Activated CD4-positive, alpha-beta T cell treated with anti-CD3 and anti-CD28 coated beads, Interleukin-2, Interleukin-6, amounts not matched to agents 100 ng/mL and 50 ng/mL, durations not matched to agents 16 hours and 8 hours (primary cell): ENCODE data around the gene C2orf92.
"Not testable (repeated sequence)": the region's sequence is repeated elsewhere in the genome, so short reads cannot be mapped to it uniquely, and the experiment has no call there.

Source experiments
- DNase-seq: peaks from one replicate; pipeline ENCODE4 v3.0.0-alpha.2; 2020

Gene C2orf92

DNA sequence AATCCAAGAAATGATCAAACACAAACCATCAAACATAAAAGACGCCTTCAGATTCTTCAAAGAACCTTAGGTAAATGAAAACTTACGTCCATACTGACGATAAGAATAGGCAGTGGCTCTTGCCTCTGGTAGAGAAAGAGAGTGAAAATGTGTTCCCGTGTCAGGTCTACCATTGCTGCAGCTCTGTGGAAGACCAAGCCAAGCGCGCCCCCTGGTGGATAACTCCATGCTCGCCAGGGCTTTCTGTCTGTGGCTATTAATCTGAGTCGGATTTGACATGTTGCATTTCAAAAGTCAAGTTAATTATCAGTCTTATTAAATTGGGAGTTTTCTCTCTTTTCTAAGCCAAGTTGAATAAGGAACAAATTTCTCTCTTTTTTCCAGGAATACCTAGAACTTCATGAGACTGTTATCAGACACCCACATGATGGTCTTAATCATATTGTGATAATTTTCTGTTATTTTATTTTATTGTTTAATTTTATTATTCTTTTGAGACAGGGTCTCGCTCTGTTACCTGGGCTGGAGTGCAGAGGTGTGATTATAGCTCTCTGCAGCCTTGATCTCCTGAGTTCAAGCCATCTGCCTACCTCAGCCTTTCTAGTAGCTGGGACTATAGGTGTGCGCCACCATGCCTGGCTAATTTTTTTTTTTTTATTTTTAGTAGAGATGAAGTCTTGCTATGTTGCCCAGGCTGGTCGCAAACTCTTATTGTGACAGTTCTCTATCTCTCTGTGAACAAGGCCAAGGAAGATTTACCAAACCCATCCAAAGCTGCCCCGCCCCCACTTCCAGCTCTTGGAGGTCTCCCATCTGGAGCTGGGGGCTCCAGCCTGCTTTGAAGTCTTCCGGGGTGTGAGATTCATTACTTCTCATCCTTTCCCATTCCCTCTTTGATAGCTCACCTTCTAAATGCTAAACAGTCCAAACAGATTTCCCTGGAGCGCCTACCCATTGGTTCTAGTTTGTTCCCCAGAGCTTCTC, 28.0 kb downstream of the C2orf92 start:
- DNase-seq: peak; percentile 95

DNA sequence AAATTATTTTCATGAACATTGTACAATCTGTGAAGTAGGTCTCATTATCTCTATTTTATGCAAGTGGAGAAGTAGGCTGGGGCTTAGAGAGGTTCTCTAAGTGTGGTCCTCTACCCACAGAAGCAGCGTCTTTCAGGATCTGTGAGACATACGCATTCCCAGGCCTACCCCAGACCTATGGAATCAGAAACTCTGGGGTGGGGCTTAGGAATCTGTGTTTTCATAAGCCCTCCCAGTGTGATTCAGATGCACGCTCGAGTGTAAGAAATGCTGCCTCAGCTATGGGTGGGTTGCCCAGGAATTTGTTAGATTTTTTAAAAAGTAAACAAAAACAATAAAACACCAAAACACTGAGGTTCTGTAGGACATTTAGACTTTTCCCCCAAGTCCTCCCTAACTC, 29.0 kb downstream of the C2orf92 start:
- no peak for DNase-seq

DNA sequence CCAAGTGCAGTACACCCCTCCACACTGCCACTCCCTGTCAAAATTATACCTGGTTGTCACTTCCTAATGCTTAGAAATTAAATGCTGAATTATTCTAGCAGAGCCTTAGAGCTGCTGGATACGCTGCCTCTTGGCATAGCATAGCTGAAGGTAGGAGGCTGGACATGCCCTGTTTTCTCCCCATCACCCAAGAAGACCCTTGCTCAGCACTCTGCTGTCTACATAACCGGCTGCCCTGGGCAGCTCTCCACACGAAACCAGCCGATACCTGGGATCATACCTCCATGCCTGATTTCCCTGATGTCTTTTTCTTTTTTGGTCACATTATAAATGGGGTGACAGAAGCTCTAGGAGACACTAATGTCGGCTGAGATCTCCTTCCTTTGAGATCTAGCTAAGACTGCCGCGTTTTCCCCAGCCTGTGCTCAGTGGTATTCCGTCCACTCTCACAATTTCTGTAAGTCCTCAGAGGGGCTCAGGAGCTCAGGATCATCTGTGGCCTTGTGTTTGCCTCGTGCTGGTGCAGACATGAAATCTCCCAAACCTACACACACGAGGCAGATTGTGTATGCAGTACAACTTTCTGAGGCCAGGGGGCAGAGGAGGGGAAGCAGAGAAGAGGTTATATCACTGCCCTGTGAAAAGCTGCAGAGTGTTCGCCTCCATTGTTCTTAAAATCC, 30.4 kb downstream of the C2orf92 start:
- peak; percentile 78 for DNase-seq

DNA sequence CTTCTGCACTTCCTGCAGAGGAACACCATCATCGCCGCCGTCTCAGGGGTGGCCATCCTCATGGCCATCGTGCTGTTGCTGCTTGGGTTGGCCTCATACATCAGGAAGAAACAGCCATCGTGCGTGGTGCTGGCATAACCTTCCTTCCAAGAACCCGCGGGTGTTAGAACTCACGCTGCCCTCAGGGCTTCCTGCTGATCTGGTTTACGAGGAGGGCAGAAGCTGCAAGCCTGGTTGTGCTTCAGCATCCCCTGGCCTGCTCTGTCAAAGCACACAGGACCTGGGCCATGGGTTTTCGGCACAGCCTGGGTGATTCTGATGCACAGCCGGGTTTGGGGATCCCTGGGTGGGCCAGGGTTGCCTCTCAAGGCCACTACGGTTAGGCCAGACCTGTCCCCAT, 31.7 kb downstream of the C2orf92 start:
- no peak for DNase-seq

- DNase-seq: no peak
These were observed 32.4 kb downstream of the C2orf92 start for GRCh38 chr2:97701851-97702465.

DNA sequence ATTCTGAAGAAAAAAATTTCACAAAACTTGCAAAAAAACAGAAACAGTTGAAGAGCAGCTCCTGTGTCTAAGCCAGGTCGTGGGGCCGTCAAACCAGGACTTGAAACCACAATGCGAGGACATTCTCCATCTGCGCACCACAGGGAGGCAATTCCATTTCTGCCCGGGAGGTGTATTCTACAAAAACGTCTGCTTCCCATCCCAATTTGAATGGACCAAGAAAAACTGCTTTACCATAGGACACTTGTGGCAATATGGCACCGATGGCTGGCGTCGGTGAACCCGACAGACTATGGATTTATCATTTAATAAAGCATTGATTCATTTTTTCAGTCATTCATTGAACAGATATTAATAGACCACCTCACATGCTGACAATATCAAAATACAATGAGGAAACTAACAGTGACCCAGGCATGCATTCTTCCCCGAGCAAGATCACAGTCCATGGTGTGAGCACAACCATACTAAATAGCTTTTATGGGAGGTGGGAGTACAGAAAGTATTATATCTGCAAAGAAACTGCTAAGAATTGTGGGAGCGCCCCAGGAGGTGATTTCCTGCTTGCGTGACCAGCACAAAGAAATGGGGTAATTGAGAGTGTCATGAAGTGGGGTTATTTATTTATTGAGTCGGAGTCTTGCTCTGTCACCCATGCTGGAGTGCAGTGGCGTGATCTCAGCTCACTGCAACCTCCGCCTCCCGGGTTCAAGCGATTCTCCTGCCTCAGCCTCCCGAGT, 33.4 kb downstream of the C2orf92 start:
- DNase-seq: no peak

- DNase-seq: no peak
These were observed 34.2 kb downstream of the C2orf92 start for GRCh38 chr2:97703741-97704140.

DNA sequence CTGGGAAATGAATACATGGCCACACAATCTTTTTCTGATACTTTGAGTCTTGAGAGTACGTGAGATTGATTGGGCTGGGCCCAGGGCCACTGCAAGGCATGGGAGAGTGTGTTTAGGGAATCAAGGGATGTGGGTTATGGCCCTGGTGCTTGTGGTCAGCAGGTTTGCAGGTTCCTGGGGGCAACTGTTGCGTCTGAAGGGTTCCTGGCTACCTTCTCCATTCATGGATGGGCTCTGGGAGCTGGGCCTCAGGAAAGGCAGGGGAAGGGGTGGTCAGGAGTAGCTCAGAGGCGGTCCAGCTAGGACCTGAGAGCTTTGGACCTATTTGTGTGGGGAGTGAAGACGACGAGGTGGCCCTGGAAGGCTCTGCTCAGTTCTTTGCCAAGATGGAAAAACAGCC, 35.5 kb downstream of the C2orf92 start:
- DNase-seq: no peak

- DNase-seq: no peak
These were observed 36.6 kb downstream of the C2orf92 start for GRCh38 chr2:97706112-97706511.

DNA sequence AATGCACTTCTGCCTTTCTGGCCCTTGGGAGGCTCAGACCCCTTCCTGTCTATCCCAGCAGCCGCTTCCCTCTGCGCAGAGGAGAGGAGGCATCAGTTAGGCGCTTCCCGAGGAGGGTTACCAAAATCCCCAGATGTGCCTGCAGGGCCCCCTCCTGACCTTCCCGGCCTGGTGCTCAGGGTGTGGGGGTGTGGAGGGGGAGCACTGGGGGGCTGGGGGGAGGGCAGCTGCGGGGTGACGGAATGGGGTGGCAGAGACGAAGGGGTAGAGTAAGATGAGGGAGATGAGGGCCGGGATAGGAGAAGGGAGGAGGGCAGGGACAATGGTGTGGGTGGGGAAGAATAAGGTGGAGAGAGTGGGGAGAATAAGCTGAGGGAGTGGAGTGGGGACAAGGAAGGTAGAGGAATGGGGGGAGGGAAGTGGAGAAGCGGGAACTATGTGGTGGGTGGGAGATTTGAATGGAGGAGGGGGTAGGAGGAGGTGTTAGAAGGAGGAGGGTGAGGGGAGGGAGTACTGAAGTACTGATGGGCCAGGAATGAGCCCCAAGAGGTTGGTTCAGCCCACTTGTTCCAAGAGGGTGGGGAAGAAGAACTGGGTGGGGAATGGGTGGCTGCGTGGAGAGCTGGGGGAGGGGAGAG, 37.3 kb downstream of the C2orf92 start:
- DNase-seq: no peak

DNA sequence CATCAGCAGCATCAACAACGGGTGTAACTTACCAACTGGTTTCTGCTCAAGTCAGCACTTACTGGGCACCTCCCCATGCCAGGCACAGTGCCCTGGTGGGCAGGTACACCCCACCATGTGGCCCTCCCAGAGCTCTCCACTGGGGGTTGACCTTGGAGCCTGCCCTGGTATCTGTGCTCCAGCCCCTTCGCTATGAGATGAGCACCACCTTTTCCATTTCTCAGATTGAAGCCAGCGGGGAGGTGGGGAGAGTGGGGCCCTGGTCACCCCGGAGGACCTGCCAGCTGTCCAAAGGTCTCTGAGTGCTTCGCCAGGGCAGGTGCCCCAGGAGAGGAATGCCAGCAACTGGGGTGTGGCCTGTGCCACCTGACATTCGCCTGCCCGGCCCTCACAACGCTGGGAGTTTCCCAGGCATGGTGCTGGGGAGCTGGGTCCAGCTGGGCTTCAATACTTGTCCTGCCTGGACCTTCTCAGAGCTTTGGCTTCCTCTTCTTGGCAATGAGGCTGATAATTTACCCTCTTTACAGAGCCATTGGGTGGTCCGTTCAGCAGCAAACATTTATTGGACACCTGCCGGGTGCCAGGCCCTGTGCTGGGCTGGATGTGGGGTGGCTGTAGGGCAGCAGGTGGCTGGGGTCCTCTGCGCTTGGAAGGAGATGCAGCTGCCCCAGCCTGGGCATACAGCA, 38.0 kb downstream of the C2orf92 start:
- DNase-seq: no peak

GRCh38 chr2:97708048-97708380, 38.5 kb downstream of the C2orf92 start:
- DNase-seq: no peak

- no peak for DNase-seq
These were observed 39.1 kb downstream of the C2orf92 start for GRCh38 chr2:97708608-97709007.

DNA sequence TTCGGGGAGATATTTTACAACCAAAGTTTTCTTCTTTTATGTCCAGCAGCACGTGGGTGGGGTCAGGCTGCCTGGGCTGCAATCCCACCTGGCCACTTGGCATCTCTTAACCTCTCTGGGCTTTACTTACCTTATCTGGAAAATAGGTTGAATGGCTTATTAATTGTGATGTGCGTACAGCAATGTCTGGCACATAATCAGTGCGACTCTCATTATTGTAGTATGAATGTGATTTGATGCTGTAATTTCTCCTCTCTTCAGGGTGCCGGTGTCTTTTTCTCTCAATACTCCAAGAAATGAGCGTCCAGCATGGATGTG, 41.8 kb downstream of the C2orf92 start:
- DNase-seq: no peak

DNA sequence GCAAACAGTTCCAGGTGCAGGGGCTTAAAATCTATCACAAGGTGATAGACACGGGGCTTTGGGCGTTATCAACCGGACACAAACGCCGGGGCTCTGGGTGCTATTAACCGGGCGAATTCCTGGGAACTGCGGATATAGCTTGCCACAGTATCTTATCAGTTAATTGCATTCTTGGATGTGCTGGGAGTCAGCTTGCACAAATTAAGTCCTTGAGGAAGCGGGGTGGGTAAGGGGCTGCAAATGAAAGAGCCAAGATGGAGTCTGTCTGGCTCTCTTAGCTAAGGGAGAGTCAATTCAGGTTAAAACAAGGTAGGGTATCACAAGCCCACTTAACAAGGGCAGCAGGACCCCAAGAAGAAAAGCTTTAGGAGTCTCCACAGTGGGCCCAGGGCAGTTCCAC, 42.7 kb downstream of the C2orf92 start:
- not testable (repeated sequence) for DNase-seq

DNA sequence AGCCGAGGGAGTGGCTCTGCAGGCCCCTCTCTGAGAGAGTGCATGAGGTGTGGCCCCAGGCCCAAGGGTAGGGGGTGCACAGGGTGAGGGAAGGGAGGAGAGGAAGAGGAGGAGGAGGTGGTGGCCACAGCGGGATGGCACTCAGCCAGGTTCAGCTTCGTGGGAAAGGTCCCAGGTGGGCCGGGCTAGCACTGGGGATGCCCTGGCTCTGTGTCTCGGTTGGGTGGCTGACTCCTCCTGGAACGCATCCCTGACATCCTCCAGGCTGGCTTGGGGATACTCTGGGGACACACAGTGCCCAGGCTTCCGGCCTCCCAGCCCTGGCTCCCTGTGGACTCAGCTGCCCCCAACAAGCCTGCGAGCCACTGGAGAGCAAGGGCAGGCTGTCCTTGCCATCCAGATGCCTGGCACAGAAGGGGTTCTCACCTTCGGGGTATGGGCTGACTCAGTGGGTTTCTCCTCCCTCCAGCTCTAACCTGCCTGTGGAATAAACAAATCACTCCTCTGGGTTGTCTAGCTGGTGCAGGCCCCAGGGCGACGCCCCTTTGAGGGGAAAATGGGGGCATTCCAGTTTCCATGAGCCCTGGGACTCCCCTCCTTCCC, 43.3 kb downstream of the C2orf92 start:
- DNase-seq: peak; percentile 39

GRCh38 chr2:97713296-97714083, 44.0 kb downstream of the C2orf92 start, which contains the start of gene ZAP70:
Gene ZAP70 (plus strand): TSS chr2:97713576. CDS start chr2:97724037, 10,461 bp downstream.
- peak; percentile 83 for DNase-seq

DNA sequence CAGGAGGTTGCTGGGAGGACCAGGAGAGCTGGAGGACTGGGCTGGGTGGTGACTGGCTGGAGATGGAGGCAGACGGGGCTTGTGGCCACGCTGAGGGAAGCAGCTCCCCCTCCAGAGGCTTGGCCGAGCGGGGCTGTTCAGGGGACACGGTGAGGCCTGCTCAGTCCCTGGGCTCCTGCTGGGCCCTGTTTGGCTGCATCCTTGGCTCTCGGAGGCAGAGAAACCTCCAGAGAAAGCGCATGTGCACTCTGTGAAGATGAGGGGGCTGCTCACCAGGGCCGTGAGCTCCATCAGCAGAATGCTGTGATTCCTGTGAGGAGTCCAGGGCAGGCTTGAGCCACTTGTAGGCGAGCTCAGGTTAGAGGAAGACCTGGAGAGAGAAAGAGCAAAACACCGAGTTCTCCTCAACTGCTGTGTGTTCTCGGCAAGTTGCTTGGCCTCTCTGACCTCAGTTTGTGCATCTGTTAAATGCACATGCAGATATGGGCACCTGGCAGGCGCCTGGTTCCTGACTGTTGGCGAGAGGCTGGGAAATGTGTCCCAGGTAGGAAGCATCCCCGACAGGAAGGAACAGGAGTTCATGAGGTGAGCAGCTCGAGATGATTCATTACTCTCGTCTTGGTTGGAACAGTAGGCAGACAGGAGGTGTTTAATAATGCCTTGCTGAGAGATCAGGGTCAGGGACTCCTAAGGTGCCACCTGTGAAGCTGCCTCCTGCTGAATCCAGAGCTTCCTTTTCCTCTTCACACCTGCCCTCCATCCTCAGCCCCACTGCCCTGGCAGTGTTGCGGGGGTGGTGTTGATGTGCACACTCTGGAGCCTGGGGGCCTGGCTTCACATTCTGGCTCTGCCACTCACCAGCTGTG, 44.8 kb downstream of the C2orf92 start:
- DNase-seq: peak; percentile 52

DNA sequence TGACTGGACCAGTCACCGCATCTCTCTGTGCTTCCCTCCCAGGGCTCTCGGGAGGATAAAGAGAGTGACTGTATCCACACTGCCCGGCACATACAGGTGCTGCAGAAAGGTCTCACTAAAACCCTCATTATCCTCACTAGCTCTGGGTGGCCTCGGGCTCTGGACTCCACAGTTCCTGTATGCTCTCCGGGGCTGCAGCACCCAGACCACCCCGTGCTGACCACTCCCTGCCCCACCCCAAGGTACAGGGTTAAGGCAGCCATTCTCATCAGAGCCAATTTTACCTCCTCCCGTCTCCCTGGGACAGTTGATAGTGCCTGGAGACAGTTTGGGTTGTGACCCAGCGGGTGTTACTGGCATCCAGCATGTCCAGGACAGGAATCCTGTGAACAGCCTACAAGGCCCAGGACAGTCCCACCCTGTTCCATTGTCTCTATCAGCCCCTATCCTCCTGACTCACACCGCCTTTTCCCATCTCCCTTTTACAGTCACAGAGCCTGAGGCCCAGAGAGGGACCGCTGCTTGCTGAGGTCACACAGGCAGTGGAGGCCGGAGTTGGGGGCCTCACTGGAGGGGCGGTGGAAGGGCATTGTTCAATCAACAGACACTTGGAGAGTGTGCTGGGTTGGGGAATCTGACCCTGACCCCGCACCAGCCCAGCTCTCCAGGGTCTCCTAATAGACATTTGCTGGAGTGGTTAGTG, 45.6 kb downstream of the C2orf92 start:
- DNase-seq: no peak
